GM19099 (cell line): ENCODE measurements around the gene SVEP1.

Experiments
- POLR2A ChIP-seq: IDR thresholded peaks from 3 replicates; pipeline ENCODE4 v1.6.1; 2011; ENCODE audit warnings: low read depth; ENCODE audit not compliant: insufficient read length; ENCODE audit errors: extremely low read depth

The SVEP1 gene

GRCh38 chr9:110399983-110400382 is 179.6 kb downstream of the SVEP1 start:
- TF ChIP-seq POLR2A, result no peak

GRCh38 chr9:110391826-110392485 is 187.6 kb downstream of the SVEP1 start:
- TF ChIP-seq POLR2A, result no peak

DNA sequence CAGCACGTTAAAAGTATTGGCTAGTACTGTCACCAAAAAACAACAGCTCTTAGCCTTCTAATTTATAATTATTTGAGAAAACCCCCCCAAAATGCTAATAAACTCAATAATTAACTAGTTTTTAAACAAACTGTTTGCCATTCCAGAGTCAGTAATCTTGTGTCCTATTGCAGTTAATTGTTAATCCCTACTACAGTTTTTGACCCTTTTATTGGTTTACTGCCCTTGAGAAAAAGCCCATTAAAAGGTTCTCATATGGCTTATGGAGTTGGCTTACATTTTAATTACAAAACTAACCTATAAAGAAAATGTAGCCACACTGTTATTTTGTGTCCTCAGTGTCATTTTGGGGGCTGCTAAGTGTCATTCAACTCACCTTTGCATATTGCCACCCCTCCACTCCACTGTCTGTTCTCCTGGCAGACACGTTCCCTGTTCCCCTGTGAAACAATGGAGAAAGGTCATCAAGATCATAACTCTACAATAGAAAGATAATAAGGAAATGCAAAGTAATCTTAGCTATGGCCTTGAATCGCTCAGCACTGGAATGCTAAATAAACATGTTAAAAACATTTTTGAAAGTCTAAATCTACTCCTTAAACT is 190.3 kb downstream of the SVEP1 start:
- TF ChIP-seq POLR2A, result no peak

GRCh38 chr9:110383491-110383890 is 196.1 kb downstream of the SVEP1 start:
- no peak for TF ChIP-seq POLR2A

GRCh38 chr9:110382731-110383130 is 196.8 kb downstream of the SVEP1 start:
- TF ChIP-seq POLR2A, result no peak

GRCh38 chr9:110371411-110372007 is 208.0 kb downstream of the SVEP1 start:
- no peak for TF ChIP-seq POLR2A

- TF ChIP-seq POLR2A, result no peak
Observed at GRCh38 chr9:110370315-110370714, 209.2 kb downstream of the SVEP1 start.

DNA sequence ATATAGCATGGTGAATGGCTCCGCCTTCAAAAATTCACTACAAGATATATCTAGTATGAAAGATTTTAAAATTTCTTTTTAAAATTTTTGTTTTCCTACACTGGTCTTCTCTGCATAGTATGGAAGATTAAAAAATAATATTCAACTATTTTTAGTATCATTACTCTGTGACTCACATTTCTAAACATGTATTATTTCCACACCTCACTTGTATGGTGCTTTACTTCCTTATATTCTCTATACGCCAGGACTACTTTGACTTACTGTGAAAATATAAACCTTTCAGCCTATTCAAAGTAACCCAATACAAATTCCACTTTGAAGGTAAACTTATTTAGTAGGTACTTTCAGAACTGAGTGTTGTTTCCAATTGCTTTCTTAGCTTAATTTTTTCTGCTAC is 215.1 kb downstream of the SVEP1 start:
- no peak for TF ChIP-seq POLR2A

DNA sequence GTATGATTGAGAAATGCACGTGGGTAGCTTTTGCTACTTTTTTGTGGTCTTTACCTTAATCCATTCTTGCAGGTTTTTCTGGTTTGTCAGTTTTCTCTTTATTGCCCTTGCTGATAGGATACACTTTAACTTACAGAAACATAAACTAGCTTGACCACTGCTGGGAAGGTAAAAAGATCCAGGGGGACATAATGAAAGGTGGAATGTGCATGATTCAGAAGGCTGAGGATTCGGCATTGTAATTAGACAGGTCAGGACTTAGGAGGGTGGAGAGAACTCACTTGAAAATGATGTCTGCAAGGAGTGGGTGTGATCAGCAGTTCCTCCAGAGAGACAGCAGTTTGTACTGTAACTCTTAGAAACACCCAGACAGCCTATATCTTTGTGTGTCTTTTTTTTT is 222.0 kb downstream of the SVEP1 start:
- no peak for TF ChIP-seq POLR2A

DNA sequence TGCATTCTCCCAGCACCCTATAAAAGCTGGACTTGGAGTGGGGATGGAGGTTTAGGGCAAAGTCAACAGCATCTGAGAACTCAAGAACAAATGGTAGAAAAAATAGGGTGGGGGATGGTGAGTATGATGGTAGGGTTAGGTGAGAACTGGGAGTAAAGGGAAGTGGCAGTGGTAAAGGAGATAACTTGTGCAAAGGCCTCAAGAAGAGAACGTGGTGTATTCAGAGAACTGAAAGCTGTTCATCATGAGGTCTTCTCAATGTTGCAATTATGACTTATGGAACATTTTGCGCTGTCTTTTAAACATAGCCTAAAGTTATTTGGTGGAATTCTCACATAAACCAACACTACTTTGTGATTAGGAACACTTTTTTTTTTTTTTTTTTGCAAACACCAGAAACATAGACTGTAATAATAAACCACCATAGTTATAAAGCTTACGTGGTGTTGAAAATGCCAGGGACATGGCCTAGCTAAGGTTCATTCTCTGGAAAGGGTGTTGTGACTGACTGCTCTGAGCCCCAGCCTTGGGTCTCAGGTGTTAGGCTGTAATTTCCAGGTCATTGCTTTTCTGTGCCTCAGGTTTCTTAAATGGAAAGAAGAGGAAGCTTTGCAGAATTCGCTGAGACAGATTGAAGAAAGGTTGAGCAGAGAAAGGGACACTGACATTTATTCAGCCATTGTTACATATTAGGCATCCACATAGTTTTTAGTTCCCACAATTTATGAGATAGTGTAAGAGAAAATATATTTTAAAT is 222.7 kb downstream of the SVEP1 start:
- TF ChIP-seq POLR2A, result no peak

DNA sequence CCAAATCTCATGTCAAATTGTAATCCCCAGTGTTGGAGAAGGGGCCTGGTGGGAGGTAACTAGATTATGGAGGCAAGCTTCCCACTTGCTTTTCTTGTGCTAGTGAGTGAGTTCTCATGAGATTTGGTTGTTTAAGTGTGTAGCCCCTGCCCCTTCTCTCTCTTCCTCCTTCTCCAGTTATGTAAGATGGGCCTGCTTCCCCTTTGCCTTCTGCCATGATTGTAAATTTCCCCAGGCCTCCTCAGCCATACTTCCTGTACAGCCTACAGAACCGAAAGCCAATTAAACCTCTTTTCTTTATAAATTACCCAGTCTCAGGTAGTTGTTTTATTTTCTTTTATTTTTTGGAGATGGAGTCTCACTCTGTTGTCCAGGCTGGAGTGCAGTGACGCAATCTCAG is 223.6 kb downstream of the SVEP1 start:
- no peak for TF ChIP-seq POLR2A

DNA sequence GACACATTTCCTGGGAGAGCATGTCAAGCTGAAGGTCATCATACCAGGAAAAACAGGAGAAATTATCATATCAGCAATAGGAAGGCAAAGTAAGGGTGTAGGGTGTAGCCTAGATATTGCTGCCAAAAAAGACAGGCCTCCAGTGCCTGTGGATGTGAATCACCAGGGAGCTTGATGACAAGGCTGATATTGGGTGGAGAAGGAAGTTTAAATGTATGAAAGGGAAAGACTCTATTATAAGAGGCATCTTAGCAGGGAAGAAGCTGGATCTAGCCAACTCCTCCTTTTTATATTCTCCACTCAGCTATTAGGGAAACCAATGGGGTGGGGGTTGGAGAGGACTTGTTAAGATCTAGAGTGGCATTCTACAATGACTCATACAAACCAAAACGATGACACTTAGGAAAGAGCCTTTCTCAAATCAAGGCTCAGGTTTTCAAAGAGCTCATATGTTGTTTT is 228.5 kb downstream of the SVEP1 start:
- TF ChIP-seq POLR2A, result no peak

GRCh38 chr9:110346325-110346724 is 233.2 kb downstream of the SVEP1 start:
- TF ChIP-seq POLR2A, result no peak

GRCh38 chr9:110344821-110345220 is 234.7 kb downstream of the SVEP1 start:
- TF ChIP-seq POLR2A, result no peak

DNA sequence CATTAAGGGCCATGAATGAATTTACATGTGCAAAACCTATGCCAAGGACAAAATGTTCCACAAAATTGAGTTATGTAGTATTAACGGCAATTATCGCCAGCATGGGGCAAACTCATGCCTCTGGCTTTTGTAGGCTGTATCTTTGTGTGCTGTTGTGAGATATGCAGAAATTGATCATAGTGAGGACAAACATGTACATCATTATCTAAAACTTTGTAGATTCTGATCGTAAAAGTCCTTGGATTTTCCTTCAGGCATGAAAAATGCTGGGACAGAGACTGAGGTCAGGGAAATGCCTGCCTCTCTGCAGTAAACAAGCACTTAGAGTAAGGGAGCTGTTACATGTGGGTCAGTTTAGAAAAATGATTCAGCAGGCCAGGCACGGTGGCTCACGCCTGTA is 236.0 kb downstream of the SVEP1 start:
- TF ChIP-seq POLR2A, result no peak
